SK-N-SH (cell line): ENCODE results near the gene ADK. TPM values are rescaled to one million over a fixed set of nuclear protein-coding genes. Genes with fewer than 3 reads are reported as not detected.

Source experiments
- CTCF ChIA-PET: fragments of 300-600, 350-600 bp; formaldehyde crosslinking; extraction: SDS; loops from one replicate; lab custom pipeline; 2021; lab: Yijun Ruan, JAX
- POLR2A ChIA-PET: fragments of 350-600 bp; sonication (Branson Sonifier 250); formaldehyde crosslinking; extraction: SDS; loops from one replicate; lab custom pipeline; 2020; ENCODE audit warnings: antibody characterized with exemption, inconsistent platforms; lab: Yijun Ruan, JAX
- DNase-seq: peaks from one replicate; pipeline ENCODE4 v3.0.0; 2012
- H2AFZ ChIP-seq: fragments of 200-600 bp; sonication (generic); 2 replicates; pipeline ENCODE4 v1.8.1; 2016; ENCODE audit warnings: antibody characterized with exemption, mild to moderate bottlenecking, low read depth
- H3F3A ChIP-seq: fragments of 200-600 bp; sonication (generic); replicated peaks from 2 replicates; pipeline ENCODE3; 2016; ENCODE audit warnings: antibody characterized with exemption, mild to moderate bottlenecking; ENCODE audit not compliant: insufficient read depth
- H3K27ac ChIP-seq, 2 experiments: fragments of 200-500 bp in 1 of 2; fragments of 200-600 bp in 1 of 2; sonication (Bioruptor generic) in 1 of 2; sonication (generic), shearing (Covaris generic) in 1 of 2; 2 replicates each; pipeline versions ENCODE4 v1.5.1 to v1.6.1; 2014 to 2016; ENCODE audit warnings: low read depth in 2 of 2, inconsistent platforms in 1 of 2, low read length in 1 of 2, mild to moderate bottlenecking in 1 of 2, mixed read lengths in 1 of 2
- H3K27me3 ChIP-seq: fragments of 200-600 bp; sonication (generic), shearing (Covaris generic); 2 replicates; pipeline ENCODE4 v1.6.1; 2016; ENCODE audit warnings: mixed run types; ENCODE audit not compliant: insufficient read depth
- H3K36me3 ChIP-seq, 2 experiments: fragments of 200-500 bp in 1 of 2; fragments of 200-600 bp in 1 of 2; sonication (Bioruptor generic) in 1 of 2; sonication (generic) in 1 of 2; replicated peaks in 1 of 2; 2 replicates each; pipeline versions ENCODE3 to v1.5.1; 2014 to 2016; ENCODE audit warnings: low read length in 1 of 2, mild to moderate bottlenecking in 1 of 2; ENCODE audit not compliant: insufficient read depth in 2 of 2, control insufficient read depth in 1 of 2
- H3K4me1 ChIP-seq, 2 experiments: fragments of 200-500 bp in 1 of 2; fragments of 200-600 bp in 1 of 2; sonication (Bioruptor generic) in 1 of 2; sonication (generic), shearing (Covaris generic) in 1 of 2; 2 replicates each; pipeline versions ENCODE4 v1.5.1 to v1.6.1; 2014 to 2016; ENCODE audit warnings: low read depth in 1 of 2, low read length in 1 of 2, mixed run types in 1 of 2; ENCODE audit not compliant: insufficient read depth in 2 of 2, control insufficient read depth in 1 of 2
- H3K4me2 ChIP-seq: fragments of 200-600 bp; sonication (generic), shearing (Covaris generic); 2 replicates; pipeline ENCODE4 v1.6.1; 2017; ENCODE audit warnings: mixed run types
- H3K4me3 ChIP-seq, 2 experiments: fragments of 200-500 bp in 1 of 2; fragments of 200-600 bp in 1 of 2; sonication (Bioruptor generic) in 1 of 2; sonication (generic), shearing (Covaris generic) in 1 of 2; 2 replicates each; pipeline versions ENCODE4 v1.5.1 to v1.8.1; 2014 to 2016; ENCODE audit warnings: low read depth in 2 of 2, inconsistent platforms in 1 of 2, low read length in 1 of 2, mild to moderate bottlenecking in 1 of 2, mixed read lengths in 1 of 2, moderate library complexity in 1 of 2
- H3K79me2 ChIP-seq: fragments of 200-600 bp; sonication (generic); 2 replicates; pipeline ENCODE4 v1.8.1; 2017; ENCODE audit warnings: mild to moderate bottlenecking; ENCODE audit not compliant: insufficient read depth
- H3K9ac ChIP-seq: fragments of 200-600 bp; sonication (generic); 2 replicates; pipeline ENCODE4 v1.6.1; 2017; ENCODE audit warnings: mixed run types
- H3K9me2 ChIP-seq: fragments of 200-600 bp; sonication (generic); 2 replicates; pipeline ENCODE4 v1.6.1; 2017; ENCODE audit warnings: mixed run types
- H3K9me3 ChIP-seq: fragments of 200-600 bp; sonication (generic); 2 replicates; pipeline ENCODE4 v1.6.1; 2017; ENCODE audit warnings: mixed run types, mild to moderate bottlenecking, moderate library complexity
- H4K20me1 ChIP-seq: fragments of 200-600 bp; sonication (generic); 2 replicates; pipeline ENCODE4 v1.6.1; 2017; ENCODE audit warnings: mild to moderate bottlenecking, mixed run types; ENCODE audit not compliant: insufficient read depth
- CHD2 ChIP-seq: fragments of 150-350 bp; IDR thresholded peaks from 2 replicates; pipeline ENCODE4 v1.6.1; 2018; ENCODE audit warnings: low read length; ENCODE audit not compliant: partially characterized antibody
- CTCF ChIP-seq: fragments of 200-600 bp; sonication (generic); IDR thresholded peaks from 2 replicates; pipeline ENCODE4 v1.6.1; 2017; ENCODE audit warnings: antibody characterized with exemption, mild to moderate bottlenecking, moderate library complexity
- ELF1 ChIP-seq: IDR thresholded peaks from 2 replicates; pipeline ENCODE4 v1.4.0; 2012
- FOSL2 ChIP-seq: IDR thresholded peaks from 2 replicates; pipeline ENCODE4 v1.4.0; 2012; ENCODE audit warnings: low read depth, mild to moderate bottlenecking, moderate library complexity, borderline replicate concordance
- FOXM1 ChIP-seq: IDR thresholded peaks from 2 replicates; pipeline ENCODE4 v1.4.0; 2012; ENCODE audit warnings: low read depth, mild to moderate bottlenecking
- GABPA ChIP-seq: IDR thresholded peaks from 2 replicates; pipeline ENCODE4 v1.4.0; 2012; ENCODE audit warnings: low read depth, mild to moderate bottlenecking
- JUND ChIP-seq: IDR thresholded peaks from 2 replicates; pipeline ENCODE4 v1.4.0; 2012
- RAD21 ChIP-seq: IDR thresholded peaks from 2 replicates; pipeline ENCODE4 v1.6.1; 2012; ENCODE audit warnings: mild to moderate bottlenecking, low read length
- TAF1 ChIP-seq: IDR thresholded peaks from 2 replicates; pipeline ENCODE4 v1.6.1; 2012; ENCODE audit warnings: low read depth, mild to moderate bottlenecking, low read length, moderate library complexity, borderline replicate concordance
- TEAD4 ChIP-seq: IDR thresholded peaks from 2 replicates; pipeline ENCODE4 v1.4.0; 2012; ENCODE audit warnings: mild to moderate bottlenecking, borderline replicate concordance; ENCODE audit not compliant: insufficient read depth
- WGBS: methylation state at CpG from one replicate; pipeline ENCODE4 v1.1.6; 2017; ENCODE audit warnings: low lambda C conversion rate; 5-methylcytosine and 5-hydroxymethylcytosine counted together
- polyA plus RNA-seq, 3 experiments: library from polyadenylated mRNA; depleted of rRNA; stranded (reverse); fragments of >200 nt; gene quantifications; 2 replicates each; pipeline ENCODE4 v1.2.3, GENCODE V29; 2012
- TF ChIP-seq, protein P1 (sequence below): IDR thresholded peaks from 2 replicates; pipeline ENCODE4 v1.4.0; 2012; ENCODE audit warnings: low read depth
- TF ChIP-seq, protein P2 (sequence below): IDR thresholded peaks from 2 replicates; pipeline ENCODE4 v1.4.0; 2012; ENCODE audit warnings: low read depth, borderline replicate concordance
- TF ChIP-seq, protein P3 (sequence below): fragments of 150-350 bp; IDR thresholded peaks from 2 replicates; pipeline ENCODE4 v1.6.1; 2017; ENCODE audit warnings: antibody characterized with exemption, low read length, low read depth, borderline replicate concordance

The ADK gene
- polyA plus RNA-seq, 1 of the 3 experiments (the other 2 are of a cell fraction) = 25.1 TPM

- TF ChIP-seq TEAD4 (no peak), RAD21 (no peak), TAF1 (no peak), CTCF (no peak), FOXM1 (no peak), JUND (no peak), FOSL2 (no peak)
These were observed 104.2 kb downstream of the ADK start (continued) for GRCh38 chr10:74255214-74255613.

GRCh38 chr10:74255888-74256357 lies 104.9 kb downstream of the ADK start:
- WGBS = 94% methylated on average over 4 of the region's 4 CpGs
- H3K27ac ChIP-seq = no peak overlapping the region
- no peaks in the 10 kb centered on the region for H3K9me2 ChIP-seq
- H3F3A ChIP-seq = peaks cover 11% of the 10 kb centered on the region
- H3K36me3 ChIP-seq = no peaks in the 10 kb centered on the region
- no peaks in the 10 kb centered on the region for H3K27me3 ChIP-seq
- no peak overlapping the region for H3K9ac ChIP-seq
- POLR2A ChIA-PET = no interaction called here
- peaks cover 6% of the 10 kb centered on the region; the same call in 1 of the 2 replicates for H3K79me2 ChIP-seq
- H3K4me2 ChIP-seq = no peak overlapping the region
- TF ChIP-seq ELF1 (no peak), GABPA (no peak), CHD2 (no peak)
- TF ChIP-seq, protein P1, sequence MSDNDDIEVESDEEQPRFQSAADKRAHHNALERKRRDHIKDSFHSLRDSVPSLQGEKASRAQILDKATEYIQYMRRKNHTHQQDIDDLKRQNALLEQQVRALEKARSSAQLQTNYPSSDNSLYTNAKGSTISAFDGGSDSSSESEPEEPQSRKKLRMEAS = no peak
- TF ChIP-seq, protein P2, sequence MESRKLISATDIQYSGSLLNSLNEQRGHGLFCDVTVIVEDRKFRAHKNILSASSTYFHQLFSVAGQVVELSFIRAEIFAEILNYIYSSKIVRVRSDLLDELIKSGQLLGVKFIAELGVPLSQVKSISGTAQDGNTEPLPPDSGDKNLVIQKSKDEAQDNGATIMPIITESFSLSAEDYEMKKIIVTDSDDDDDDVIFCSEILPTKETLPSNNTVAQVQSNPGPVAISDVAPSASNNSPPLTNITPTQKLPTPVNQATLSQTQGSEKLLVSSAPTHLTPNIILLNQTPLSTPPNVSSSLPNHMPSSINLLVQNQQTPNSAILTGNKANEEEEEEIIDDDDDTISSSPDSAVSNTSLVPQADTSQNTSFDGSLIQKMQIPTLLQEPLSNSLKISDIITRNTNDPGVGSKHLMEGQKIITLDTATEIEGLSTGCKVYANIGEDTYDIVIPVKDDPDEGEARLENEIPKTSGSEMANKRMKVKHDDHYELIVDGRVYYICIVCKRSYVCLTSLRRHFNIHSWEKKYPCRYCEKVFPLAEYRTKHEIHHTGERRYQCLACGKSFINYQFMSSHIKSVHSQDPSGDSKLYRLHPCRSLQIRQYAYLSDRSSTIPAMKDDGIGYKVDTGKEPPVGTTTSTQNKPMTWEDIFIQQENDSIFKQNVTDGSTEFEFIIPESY = no peak
- TF ChIP-seq, protein P3, sequence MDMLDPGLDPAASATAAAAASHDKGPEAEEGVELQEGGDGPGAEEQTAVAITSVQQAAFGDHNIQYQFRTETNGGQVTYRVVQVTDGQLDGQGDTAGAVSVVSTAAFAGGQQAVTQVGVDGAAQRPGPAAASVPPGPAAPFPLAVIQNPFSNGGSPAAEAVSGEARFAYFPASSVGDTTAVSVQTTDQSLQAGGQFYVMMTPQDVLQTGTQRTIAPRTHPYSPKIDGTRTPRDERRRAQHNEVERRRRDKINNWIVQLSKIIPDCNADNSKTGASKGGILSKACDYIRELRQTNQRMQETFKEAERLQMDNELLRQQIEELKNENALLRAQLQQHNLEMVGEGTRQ = no peak
- TF ChIP-seq, all 33 proteins: peak for 0
- no peaks in the 10 kb centered on the region for H3K9me3 ChIP-seq
- no peak for DNase-seq
- no peaks in the 10 kb centered on the region for H4K20me1 ChIP-seq
- CTCF ChIA-PET = interaction anchor here (4.8 kb wide), 1 partner anchor 12 kb away, joined by 30 read pairs; no protein-coding TSS in a partner anchor
- peaks cover 0 to 4% of the 10 kb centered on the region in 2 experiments; a peak in 1 of 4 replicates for H3K4me1 ChIP-seq
- H2AFZ ChIP-seq = no peak overlapping the region
- no peak overlapping the region for H3K4me3 ChIP-seq
